Cerebellar cortex (tissue), 1 donor: ENCODE results near the gene BPIFB2.
"Not testable (repeated sequence)": the region's sequence is repeated elsewhere in the genome, so short reads cannot be mapped to it uniquely, and the experiment has no call there.

Source experiments
- DNase-seq: peaks from one replicate; pipeline ENCODE4 v3.0.0-alpha.2; 2015; ENCODE audit warnings: low spot score

Gene BPIFB2, protein sequence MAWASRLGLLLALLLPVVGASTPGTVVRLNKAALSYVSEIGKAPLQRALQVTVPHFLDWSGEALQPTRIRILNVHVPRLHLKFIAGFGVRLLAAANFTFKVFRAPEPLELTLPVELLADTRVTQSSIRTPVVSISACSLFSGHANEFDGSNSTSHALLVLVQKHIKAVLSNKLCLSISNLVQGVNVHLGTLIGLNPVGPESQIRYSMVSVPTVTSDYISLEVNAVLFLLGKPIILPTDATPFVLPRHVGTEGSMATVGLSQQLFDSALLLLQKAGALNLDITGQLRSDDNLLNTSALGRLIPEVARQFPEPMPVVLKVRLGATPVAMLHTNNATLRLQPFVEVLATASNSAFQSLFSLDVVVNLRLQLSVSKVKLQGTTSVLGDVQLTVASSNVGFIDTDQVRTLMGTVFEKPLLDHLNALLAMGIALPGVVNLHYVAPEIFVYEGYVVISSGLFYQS

DNA sequence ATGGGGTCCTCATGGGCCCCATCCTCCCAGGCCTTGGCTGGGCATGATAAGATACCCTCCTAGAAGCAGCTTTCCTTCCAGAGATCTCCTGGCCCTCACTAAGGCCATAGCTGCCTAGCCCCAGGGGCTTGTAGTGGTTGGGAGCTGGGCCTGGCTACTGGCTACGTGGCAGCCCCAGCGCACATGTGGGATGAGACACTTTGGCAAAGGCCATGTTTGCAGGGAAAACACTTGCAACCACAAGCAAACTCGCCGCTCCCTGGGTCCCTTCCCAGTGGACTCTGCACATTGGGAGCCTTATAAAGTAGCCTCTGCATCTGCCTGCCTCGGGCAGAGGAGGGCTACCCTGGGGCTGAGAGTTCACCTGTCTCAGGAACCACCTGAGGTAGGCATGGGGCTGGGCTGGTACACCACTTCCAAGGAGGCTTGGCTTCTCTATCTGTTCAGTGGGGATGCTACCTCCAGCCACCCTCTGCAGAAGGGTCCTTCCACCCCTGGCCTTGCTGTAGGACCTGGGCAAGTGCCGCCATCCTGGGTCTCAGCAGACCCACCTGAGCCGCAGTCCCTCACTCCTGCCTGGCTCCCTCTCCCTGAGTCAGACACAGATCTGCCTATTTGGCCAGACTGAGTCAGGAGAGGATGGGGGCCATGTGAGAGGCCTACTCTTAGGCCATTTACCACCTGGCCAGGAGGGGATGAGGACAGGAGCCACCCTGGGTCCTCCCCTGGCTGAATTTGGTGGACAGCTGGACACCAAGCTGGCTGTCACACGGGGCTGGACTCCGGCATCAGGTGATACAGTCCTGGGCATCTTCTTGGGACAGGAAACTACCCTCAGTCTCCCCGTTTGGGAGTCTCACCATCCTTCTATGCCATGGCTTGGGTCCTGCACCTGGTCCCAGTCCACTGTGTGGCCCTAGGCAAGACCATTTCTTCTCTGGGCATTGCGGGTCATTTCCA is at the start of gene BPIFB2:
TSS of gene BPIFB2 (plus strand) at position 329 of the 960 bp plus-strand sequence. CDS start 871 bp downstream, outside the sequence.
- DNase-seq: no peak

DNA sequence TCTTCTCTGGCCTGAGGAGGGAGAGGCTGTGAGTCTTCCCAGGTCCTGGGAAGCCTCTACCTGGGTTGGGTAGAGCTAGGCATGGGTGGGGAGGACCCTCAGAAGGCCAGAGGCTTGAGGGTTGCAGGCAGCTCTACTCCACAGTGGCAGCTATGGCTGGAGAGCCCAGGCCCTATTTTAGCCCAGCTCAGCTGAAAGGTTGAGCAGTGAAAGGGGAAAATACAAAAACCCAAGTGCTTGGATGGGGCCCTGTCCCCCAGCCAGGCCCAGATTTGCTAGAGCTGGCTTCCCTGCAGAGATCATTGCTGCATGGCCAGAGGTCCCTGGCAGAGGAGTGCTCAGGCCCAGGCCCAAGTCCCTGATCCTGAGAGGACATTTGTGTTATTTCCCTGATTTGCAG is 48.9 kb upstream of the BPIFB2 start:
- DNase-seq: no peak

DNA sequence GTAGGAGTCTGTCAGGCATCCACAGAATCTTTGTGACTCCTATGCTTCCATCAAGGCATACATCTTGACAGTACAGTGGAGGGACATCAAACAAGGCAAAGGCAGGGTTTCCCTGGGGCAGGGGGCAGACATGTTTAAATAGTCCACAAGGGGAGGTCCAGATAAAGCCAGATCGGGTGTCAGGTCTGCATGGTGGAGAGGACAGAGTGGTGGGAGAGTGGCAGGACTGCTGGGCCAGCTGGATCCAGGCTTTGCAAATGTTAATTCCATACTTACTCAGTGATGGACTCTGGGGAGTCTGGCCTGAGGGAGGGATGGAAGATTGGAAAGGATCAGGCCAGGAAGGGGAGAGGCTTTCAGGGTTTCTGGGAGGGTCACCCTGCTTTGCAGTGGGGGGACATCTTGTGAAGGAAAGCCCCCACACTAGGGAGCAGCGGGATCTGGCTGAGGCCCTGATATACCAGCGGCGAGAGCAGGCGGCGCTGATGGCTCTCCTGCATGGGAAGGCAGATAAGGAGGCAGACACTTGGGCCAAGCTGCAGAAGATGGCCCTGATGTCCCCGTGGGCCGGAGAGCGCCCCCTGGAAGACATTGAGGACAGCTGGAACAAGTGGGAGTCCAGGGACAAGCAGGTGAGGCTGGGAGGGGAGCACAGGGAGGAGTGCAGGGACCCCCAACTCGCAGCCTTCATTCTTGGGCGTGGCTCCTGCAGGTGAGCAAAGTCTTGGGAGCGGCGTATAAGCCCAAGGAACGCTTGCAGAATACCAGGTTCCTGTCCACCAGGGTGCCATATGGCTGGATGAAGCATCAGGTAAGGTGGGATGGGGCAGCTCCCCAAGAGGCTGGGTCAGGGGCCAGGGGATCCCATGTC is 47.9 kb upstream of the BPIFB2 start:
- no peak for DNase-seq

DNA sequence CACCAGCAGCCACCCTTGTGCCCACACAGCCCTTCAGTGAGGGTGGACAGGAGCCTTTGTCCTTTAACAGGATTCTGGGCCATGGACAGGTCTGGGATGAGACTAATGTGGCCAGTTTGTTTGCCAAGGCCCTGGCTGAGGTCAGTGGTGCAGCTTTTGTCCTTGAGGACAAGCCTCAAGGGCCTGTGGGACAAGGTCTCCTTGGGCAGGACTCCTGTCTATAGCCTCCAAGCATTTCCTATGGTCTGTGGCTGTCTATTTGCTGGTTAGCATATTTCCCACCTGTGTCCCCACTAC is 47.3 kb upstream of the BPIFB2 start:
- DNase-seq: no peak

DNA sequence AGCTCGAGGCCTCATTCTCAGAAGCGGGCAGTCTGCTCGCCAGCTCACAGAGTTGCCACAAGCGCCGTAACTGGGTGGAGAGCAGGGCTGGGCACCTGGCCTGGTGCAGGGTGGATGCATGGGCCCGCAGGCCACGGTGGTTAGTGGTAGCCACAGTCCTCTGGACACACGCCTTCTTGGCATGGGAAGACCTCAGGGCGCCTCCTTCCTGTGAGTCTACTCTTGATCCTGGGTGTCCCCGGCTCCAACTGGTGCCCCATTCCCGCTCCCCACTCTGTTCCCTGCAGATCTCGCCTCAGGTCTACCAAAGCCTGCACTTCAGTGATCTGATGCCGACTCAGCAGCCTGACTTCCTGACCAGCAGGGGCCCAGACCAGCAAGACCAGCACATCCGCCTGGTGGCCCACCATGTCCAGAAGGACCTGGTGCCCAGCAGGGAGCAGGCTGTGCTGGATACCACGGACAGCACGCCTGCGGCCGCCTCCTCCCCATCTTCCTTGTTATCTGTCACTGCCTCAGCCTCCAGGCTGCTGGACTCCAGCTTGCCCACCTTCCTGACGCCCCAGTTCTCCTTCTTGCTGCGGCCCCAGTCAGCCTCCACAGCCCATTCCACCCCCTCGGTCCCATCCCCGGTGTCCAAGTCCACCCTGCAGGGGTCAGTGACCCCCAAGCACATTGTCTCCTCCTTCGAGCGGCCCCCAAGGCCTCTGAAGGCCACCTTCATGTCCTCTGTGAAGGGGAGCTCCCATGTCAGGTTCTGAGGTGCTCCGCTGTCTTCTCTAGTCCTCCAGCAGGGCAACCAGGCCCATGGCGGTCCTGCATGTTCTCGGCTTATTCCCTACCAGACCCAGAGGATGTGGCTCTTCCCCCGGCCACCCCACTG is 46.4 kb upstream of the BPIFB2 start:
- DNase-seq: no peak

DNA sequence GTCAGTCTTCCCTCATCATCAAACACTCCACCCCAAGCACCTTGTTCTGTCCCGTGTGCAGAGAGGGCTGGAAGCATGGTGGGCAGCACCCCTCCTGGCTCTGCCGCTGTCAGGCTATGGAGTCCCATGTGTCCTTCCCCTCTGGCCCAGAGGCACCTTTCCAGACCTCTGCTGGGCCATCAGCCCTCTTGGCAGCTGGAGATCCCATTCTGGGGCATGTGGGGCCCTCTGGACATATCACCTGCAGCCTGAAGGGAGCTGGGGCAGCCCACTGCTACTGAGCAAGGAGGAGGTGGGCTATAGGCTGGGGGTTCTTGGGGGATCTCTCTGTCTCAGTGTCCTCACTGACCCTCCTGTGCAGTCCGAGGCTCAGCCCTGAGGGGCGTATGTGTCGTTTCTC is 45.5 kb upstream of the BPIFB2 start:
- no peak for DNase-seq

DNA sequence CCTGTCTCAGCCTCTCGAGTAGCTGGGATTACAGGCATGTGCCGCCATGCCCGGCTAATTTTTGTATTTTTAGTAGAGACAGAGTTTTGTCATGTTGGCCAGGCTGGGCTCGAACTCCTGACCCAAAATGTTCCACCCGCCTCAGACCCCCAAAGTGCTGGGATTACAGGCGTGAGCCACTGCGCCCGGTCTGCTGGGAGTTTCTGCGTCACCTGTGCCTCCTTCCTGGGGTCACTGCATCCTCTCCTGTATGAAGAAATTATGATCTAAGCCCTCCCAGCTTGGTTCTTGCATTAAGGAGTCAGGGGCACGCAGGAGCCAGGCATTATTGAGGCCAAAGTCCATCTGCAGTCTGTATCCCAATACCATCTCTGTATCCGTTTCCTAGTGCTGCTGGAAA is 44.9 kb upstream of the BPIFB2 start:
- not testable (repeated sequence) for DNase-seq

DNA sequence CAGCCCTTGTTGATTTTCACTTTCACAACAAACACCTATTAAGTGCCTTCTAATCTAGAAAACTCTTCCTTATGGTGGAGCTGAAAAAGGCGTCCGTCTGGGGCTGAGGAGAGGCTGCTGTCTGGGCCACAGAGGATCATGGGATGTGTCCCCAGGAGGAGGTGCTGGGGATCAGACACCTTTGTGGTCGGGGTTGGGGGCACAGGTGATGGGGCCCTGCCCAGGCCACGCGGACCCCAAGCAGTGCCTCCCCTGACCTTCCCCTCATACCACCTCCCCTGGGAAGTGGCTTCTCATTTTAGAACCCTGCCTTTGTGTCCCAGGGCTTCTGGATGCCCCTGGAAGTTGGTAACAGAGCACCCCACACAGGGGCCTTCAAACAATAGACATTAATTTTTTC is 44.3 kb upstream of the BPIFB2 start:
- DNase-seq: no peak

DNA sequence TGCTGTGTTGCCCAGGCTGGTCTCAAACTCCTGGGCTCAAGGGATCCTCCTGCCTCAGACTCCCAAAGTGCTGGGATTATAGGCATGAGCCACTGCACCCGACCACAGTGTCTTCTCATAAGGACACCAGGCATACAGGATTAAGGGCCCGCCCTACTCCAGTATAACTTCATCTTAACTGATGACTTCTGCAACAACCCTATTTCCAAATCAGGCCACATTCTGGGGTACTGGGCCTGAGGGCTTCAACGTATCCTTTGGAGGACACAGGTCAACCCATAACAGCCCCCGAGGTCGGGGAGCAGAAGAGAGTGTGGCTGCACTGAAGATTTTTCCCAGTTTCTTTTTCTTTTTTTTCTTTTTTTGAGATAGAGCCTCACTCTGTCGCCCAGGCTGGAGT is 42.9 kb upstream of the BPIFB2 start:
- DNase-seq: no peak

DNA sequence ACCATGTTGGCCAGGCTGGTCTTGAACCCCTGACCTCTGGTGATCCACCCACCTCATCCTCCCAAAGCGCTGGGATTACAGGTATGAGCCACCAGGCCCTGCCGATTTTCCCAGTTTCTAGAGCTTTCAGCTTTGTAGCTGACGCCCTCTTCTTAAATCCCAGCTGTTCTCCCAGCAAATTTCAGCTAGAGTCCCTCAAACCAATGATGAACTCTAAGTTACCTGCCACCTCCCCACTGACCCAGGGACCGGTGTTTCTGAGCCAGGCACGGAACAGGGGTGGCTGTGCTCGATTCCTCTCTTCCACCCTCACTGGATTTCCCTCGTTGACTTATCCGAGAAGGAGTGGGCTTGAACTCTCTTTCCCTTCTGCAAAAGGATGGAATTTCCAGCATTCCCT is 42.4 kb upstream of the BPIFB2 start:
- no peak for DNase-seq

DNA sequence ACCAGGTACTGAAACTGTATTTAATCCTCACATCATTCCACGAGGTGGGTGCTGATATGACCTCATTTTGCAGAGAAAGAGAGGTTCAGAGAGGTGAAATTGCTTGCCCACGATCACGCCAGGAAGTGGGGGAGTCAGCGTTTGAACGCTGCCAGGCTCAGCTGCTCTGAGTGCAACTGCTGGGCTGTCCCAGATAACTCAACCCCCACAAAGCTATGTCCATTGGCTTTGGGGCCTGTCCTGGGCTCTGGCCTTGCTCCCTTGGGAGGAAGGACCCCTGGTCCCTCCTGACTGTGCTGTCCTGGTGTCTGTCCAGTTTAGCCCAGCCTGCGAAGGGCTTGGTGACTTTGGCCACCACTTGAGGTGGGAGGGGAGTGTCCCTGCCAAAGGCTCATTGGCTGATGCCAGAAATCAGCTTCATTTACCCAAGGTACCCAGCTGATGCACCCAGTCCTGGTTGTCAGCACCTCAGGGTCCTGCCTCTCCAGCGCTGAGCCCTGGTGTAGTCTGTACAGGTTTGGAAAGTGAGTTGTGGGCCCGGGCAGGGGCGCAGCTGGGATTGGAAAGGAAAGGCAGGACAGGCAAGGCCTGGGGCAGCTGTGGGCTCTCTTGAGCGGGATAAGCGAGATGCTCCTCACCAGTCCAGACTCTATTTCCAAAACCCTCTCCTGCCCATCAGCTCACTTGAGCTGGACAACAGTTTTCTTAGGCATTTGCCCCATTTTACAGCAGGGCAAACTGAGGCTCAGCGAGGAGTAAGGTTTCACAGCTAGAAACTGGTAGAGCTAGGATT is 41.7 kb upstream of the BPIFB2 start:
- no peak for DNase-seq

DNA sequence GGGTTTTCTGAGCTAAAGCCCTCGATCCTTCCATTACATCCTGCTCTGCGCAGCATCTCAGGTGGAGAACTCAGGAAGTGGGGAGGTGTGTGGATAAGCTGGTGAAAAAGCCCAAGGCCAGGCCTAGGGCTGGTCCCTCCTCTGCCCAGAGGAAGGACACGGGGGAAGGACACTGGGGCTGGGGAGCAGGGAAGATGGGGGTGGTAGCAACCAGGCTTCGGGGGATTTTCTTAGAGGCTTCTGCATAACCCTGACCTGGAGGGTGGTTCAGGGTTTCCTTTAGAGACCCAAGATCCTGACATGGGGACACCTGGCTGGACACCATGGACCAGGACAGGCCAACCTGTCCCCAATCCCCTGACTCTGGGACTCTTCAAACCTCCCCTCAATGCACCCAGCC is 41.1 kb upstream of the BPIFB2 start:
- no peak for DNase-seq

DNA sequence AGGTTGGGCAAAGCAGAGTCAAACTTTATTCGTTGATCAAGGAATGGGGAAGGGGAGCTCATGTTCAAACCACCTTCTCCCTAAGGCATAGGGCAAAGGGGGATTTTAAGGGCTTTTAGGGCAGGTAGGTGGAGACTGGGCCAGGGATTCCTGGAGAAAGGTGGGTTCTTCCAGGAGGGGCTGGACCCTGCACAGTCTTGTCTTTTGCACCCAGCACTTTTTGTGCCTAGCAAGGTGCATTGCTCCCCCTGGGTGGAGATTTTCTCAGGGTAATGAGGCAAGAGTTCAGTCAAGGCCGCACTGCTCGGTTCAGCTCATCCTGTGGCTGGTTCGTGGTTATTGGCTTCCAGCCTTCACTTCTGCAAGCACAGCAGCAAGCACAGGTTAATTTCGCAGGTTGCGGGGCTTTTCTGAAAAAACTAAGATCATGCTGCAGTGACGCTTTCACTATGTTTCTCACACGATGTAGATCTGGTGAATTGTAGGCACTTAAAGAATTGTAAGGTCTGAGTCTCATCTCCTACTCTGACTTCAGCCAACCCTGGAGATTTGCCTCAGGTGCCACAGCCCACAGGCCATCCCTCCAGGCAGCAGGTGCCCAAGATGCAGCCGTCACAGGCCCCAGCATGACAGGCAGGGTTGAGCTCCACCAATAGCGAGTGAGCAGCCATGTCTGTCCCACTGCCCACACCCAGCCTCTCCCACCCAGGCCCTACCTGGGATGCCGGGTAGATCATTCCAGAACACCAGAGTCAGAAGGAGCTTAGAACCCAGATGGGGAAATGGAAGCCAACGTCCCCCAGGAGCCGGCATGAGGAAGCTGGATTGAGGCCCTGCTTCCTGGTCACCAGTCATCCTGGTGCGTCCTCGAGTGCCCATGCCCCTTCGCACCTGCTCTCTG is 40.4 kb upstream of the BPIFB2 start:
- DNase-seq: no peak

DNA sequence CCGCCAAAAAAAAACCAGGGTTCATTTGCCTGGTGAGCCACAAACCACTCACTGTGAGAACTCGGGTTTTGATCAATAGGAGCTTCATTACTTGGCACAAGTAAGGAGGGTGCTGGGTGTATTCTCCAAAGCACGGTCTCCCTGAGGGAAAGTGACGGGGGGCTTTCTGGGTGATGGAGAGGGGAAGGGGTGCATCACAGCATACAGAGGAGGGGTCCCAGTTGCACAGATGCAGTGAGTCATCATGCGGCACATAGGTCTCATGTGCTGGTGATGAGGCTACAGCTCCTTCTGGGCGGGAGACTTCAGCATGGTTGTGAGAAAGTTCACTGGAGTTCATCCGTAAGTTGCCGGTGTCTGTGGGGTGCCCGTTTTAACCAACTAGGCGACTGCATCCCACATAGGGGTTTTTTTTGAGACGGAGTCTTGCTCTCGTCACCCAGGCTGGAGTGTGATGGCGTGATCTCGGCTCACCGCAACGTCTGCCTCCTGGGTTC is 39.5 kb upstream of the BPIFB2 start:
- no peak for DNase-seq

DNA sequence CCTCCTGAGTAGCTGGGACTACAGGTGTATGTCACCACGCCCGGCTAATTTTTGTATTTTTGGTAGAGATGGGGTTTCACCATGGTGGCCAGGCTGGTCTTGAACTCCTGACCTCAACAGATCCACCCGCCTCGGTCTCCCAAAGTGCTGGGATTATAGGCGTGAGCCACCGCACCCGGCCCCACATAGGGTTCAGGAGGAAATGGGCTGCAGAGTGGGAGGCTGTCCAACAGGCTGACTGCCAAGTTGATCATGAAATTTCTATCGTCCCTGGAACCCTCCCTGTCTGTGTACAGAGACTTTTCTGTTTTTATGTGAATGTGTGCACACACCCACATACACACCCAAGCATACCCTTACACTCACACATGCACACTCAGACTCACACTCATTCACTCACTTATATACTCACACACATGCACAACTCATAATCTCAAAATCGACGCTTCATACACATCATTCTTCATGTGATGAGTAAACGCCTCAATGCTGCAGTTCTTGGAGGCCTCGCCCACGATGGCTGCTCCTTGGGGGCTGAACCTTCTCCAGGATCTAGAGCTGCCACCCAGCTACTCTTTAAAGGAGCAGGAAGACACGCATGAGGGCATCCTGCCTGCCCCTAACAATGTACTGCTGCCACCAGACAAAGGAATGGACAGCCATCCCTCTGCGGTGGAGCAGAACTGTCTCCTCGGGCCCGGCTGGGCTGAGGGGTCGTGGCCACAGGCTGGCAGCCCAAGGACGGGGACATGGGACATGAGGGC is 38.8 kb upstream of the BPIFB2 start:
- no peak for DNase-seq

DNA sequence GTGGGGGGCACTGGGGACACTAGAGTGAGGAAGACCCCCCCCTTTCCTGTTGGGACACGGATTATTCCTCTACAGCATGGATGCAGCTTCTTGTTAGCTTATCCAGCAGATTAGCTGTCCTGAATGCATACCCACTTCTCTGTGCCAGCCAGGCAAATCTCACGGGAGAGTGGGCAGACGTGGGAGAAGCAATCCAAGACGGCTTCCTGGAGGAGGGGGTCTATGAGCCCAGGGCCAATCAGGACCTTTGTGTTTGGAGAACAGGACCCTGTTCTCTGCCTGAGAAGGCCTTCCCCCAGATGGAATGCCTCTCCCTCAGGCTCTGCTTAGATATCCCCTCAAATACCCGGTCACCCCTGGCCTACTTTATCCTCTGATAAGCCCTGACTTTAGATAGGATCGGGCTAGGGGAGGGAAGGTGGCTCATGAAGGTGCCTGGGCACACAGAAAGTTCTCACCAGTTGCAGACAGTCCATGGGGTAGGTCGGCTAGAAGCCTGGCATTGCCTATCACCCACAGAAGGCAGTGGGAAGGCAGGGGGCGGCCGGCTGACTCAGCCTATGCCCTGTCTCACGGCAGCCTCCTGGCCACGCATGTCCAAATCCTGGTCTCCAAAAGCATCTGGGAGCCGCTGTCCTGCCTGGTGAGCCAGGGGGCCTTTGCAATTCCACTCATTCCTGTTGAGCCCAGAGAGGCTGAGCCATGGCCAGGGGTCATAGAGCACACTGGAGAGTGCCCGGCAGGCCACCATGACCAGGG is 38.0 kb upstream of the BPIFB2 start:
- no peak for DNase-seq
